NOMO-1 treated with dmso at 0.1 percent for 144 hours (cell line): Measurements from ENCODE around the gene TASOR.
"Not testable (repeated sequence)": the region's sequence is repeated elsewhere in the genome, so short reads cannot be mapped to it uniquely, and the experiment has no call there.

Experiments
- DNase-seq: peaks from one replicate; lab custom pipeline; 2025; ENCODE audit not compliant: unreplicated experiment; lab: John Stamatoyannopoulos, UW

The TASOR gene, protein sequence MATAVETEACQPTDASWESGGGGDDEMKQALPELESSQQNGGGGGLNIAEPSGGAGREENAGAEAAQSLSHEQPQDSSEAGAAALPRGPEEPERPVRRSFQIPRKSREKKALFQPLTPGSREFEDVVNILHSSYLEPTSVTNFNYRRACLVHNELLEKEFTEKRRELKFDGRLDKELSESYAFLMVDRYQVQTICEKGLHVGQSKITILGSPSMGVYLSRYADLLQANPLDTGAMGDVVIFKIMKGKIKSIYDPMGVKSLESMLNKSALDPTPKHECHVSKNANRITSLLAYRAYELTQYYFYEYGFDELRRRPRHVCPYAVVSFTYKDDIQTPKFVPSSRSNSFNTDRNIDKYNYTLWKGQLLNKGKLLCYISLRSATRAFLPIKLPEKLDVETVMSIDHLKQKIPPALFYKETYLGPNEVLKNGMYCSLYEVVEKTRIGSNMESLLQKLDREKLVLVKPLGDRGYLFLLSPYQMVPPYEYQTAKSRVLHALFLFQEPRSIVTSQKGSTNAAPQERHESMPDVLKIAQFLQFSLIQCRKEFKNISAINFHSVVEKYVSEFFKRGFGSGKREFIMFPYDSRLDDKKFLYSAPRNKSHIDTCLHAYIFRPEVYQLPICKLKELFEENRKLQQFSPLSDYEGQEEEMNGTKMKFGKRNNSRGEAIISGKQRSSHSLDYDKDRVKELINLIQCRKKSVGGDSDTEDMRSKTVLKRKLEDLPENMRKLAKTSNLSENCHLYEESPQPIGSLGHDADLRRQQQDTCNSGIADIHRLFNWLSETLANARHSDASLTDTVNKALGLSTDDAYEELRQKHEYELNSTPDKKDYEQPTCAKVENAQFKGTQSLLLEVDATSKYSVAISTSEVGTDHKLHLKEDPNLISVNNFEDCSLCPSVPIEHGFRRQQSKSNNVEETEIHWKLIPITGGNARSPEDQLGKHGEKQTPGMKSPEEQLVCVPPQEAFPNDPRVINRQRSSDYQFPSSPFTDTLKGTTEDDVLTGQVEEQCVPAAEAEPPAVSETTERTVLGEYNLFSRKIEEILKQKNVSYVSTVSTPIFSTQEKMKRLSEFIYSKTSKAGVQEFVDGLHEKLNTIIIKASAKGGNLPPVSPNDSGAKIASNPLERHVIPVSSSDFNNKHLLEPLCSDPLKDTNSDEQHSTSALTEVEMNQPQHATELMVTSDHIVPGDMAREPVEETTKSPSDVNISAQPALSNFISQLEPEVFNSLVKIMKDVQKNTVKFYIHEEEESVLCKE (N-terminal part only)

DNA sequence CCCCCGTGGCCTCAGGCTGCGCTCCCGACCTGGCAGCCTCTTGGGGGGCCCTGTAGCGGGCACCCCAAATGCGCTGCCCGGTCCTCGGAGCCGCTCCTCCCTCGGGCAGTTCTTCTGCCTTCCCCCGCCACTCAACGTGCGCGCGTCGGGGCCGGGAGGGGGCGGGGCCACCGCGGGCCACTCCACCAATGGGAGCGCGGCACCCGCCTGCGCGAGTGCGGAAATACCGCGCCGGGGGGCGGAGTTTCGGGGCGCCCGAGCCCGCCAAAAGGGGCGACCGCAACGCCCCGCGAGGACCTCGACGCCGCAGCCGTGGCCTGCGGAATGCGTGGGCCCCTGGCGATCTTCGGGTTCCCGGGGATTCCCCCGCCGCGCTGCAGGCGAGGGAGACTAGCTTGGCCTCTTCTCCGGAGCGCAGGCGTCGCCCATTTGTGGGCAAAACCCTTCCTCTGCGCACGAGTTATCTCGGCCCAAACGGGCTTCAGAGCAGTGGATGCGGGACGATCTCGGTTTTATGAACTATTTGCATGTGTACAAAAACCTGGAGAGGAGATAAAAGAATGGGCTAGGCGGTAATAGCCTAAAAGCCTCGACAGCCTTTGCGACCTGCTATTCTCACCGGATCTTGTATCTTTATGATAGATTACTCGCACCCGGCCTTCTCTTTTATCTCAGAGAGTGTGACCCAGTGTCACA, at the start of gene TASOR:
Gene TASOR (minus strand): TSS at position 144 of the 696 bp plus-strand sequence. CDS start 259 bp downstream, outside the sequence.
- peak; percentile 44 for DNase-seq

DNA sequence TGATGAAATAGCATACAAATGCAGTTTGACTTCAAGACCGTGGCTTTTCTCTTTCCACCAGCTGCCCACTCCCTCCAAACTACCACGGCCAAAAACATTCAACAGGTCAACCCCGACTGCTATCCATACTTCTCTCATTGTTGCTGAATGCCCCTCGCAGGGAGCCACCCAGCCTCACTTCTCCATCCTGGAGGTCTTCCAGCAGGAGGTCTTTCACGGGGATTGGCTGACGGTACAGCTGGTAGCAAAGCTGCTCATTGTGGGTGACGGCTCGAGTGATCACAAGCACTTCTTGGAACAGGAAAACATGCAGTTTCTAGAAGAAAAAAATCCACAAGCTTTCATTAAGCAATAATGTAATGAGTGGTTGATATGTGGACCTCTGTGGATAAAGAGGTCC, 49.0 kb upstream of the TASOR start:
- no peak for DNase-seq

DNA sequence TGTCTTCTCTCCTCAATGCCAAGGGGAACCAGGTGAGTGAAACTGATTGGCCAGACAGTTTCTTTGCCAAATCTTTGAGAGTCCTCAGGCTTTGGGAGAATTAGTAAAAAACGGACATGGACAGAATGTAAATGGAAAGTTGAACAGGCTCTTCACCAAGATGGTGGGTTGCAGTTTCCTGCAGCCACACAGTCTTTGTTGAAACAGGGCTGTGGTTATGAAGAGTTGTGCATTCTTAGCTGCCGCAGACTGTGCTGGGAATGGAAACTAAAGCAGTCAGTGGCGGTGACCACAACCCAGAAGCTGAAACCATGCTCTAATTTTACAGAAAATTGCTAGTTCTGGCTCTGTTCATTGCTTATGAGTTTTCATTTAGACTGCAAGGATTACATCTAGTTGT, 42.1 kb upstream of the TASOR start:
- DNase-seq, result no peak

DNA sequence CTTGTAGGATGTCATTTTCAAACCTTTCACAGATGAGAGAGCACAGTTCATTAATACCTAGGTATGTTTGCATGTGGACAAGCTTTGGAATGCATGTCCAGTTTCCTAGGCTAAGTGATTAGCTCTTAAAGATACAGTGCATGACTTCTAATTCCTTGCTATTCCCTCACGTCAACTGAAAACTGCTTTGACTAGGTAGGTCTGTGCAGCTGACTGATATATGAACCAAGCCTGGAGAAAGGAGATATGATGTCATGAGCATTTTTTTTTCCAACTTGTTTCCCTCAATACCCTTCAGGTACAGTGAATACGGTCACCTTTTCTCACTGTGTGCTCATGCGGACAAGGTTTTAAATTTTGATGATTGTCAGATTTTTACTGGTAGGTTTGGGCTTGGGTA, 41.6 kb upstream of the TASOR start:
- DNase-seq, result no peak

DNA sequence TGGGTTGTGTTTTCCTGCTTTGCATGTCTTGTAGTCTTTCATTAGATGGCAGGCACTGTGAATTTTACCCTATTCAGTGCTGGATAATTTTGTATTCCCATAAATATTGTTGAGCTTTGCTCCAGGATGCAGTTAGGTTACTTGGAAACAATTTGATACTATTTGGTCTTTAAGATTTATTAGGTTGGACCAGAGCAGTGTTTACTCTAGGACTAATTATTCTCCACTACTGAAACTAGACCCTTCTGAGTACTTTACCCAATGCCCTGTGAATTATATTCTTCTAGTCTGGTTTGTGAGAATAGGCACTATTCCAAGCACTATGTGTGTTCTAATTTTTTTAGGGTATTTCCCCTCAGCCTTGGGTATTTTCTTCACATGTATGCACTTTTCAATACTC, 37.8 kb upstream of the TASOR start:
- no peak for DNase-seq

DNA sequence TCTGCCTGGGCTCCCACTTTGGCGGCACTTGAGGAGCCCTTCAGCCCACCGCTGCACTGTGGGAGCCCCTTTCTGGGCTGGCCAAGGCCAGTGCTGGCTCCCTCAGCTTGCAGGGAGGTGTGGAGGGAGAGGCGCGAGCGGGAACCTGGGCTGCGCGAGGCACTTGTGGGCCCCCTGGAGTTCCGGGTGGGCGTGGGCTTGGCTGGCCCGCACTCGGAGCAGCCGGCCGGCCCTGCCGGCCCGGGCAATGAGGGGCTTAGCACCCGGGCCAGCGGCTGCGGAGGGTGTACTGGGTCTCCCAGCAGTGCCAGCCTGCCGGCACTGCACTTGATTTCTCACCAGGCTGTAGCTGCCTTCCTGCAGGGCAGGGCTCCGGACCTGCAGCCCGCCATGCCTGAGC, 35.7 kb upstream of the TASOR start:
- not testable (repeated sequence) for DNase-seq

DNA sequence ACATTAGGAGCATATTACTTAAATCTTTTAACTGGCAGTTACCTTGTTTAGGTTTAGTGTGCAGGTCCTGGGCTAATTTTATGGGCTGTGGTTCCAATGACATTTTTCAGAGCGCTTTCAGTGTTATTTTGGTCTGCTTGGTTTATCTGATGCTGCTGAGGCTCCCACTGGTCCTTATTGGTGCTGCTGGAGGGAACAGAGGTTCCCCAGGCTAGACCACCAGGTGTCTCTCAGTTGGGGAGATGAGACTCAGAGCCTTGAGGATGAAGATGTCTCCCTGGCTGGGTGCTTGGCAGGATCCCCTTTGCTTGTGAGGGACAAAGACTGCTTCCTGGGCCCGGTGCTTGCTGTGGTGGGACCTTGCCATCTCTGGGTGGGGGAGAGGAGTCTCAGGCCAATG, 28.3 kb upstream of the TASOR start:
- DNase-seq, result no peak

DNA sequence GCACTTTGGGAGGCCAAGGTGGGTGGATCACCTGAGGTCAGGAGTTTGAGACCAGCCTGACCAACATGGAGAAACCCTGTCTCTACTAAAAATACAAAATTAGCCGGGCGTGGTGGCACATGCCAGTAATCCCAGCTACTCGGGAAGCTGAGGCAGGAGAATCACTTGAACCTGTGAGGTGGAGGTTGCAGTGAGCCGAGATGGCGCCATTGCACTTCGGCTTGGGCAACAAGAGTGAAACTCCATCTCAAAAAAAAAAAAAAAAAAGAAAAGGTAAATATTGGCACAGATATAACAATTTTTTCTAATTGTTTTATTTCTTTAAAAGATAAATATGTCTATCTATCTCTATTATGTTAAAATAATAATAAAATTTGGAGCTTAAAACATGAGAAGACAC, 24.3 kb upstream of the TASOR start:
- DNase-seq, result not testable (repeated sequence)

DNA sequence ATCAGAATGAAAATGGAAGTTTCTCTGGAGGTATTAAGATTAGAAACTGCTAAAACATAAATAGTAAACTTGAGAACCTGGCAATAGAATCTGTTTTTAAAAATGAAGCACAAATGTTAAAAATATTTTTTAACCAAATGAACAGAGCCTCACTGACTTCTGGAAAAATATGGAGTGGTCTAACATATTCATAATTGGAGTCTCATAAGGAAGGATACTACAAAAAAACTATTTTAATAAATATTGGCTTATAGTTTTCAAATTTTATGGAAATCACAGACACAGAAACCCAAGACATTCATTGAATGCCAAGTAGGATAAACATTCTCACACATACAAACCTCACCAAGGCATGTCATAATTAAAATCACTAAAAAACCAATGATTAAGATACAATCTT, 23.6 kb upstream of the TASOR start:
- DNase-seq, result no peak

DNA sequence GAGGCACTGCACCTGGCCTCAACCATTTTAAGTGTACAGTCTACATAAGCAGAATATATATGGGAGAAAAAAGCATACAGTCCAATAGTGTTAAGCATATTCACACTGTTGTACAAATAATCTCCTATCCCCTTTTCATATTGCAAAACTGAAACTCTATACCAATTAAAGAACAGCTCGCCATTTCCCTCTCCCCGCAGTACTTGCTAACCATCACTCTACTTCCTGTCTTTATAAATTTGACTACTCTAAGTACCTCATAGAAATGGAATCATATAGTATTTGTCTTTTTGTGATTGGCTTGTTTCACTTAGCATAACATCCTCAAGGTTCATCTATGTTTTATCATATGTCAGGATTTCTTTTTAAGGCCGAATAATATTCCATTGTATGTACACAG, 21.6 kb upstream of the TASOR start:
- DNase-seq, result peak; percentile 32

DNA sequence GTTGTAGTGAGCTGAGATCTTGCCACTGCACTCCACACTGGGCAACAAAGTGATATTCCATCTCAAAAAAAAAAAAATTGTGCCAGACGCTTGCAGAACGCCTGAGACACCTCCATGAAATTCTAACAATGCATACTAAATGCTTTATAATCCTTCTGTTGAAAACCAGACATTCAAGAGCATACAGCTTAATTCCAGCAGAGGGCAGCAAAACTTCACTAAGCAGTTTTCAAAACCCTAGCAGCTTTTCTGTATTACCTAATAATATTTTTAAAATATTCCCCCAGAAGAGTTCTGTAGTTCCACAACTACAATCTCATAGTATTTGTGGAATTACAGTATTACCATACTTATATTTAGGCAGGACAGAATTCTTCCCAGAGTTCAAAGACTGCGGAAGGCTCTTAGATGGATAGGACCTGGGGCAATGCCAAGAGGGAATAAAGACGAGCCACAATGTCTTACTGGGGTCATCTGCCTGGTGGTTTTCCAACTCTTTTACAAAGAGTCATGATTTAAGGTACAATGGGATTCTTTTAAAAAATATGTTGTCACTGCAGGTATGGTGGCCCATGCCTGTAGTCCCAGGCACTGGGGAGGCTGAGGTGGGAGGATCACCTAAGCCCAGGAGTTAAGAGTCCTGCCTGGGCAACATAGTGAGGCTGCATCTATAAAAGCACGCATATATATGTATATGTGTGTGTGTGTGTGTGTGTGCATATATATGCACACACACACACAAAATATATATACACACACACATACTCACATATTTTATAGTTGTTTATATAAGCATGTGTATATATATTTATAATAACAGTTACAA, 19.6 kb upstream of the TASOR start:
- peak; percentile 5 for DNase-seq

DNA sequence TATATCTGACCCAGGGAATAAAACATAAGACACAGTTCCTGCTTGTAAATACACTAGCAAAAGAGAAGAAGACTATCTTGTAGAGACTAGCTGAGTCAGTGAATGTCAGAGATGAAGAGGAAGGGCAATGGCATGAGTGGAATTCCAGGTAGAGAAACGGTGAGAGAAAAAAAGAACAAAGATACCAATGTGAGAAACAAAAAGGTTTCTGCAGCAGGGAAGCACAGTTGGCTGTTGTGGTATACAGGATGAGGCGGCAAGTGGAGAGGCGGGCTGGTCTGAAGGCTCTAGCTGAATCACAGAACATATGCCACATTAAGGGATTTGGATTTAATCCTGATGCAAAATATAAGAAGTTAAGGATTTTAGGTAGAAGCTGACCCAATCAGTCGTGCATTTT, 17.1 kb upstream of the TASOR start:
- no peak for DNase-seq

DNA sequence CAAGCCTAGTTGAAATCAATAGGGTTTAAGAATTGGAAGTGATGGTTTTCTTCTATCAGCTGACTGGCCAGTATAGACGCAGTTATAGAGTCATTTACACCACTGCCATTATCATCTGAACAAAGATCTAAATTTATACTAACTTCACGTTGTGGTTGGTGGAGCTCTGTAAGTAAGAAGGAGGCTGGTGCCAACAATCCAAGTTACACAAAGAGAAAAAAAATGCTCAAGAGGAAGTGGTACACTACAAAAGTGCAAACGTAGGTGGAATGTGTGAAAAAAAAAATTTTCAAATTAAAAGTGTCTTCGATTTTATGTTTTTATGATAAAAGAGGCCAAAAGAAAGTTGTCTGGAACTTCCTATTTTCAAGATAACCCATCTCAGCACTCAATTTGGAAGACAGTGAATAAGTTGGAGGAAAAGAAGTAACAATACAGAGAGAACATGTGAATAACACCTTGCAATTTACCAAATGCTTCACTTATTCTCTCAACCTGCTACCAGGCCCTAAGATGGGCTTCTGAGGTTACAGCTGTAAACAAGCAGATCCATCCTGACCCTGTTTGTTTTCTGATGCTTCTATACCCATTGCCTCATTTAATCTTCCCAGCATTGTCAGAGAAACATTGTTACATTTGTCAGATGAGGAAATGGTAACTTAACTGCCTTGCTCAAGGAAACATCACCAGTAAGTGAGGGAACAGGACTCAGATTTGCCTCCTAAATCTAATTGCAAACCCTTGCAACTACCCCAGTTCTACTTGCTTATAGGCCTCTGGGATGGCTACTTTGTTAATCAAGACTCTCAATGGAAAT, 12.0 kb upstream of the TASOR start:
- DNase-seq, result no peak

DNA sequence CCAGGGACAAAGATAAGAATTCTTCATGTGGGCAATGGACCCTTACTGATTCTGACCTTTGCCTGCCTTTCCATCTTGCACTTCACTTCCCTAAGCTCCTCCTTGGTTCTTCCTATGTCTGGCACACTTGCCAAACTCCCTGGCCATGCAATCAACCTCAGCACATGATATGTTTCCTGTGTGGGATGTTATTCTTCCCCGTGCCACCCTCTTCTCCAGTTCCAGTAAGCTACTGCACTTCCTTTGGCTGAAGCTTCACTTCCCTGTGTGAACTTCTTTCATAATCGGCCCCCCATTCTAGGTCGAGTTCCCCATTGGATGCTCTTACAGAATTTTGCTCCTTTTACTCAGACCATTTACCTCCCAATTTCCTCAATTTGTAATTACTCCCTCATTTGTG, 10.7 kb upstream of the TASOR start:
- DNase-seq, result peak; percentile 82

DNA sequence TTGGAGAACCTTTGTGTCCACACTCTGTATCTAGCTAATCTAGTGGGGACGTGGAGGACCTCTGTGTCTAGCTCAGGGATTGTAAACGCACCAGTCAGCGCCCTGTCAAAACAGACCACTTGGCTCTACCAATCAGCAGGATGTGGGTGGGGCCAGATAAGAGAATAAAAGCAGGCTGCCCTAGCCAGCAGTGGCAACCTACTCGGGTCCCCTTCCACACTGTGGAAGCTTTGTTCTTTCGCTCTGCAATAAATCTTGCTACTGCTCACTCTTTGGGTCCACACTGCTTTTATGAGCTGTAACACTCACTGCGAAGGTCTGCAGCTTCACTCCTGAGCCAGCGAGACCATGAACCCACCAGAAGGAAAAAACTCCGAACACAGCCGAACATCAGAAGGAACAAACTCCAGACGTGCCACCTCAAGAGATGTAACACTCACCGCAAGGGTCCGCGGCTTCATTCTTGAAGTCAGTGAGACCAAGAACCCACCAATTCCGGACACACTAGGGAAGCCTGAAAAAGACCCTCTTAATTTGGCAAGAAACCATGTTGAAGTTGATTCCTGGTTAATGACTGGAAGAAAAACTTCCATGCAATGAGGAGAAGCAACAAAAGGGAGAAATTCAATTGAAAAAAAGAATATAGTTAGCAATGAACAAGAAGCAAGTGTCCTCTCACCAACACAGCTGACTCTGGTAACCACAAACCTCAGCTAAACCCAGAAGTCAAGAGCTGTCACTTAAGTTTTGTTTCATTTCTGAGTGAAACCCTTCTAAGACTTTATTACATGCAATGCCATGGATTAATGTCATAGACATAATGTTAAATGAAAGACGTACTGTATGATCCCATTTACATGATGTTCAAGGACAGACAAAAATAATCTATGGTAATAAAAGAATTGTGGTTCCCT, 9.7 kb upstream of the TASOR start:
- not testable (repeated sequence) for DNase-seq

DNA sequence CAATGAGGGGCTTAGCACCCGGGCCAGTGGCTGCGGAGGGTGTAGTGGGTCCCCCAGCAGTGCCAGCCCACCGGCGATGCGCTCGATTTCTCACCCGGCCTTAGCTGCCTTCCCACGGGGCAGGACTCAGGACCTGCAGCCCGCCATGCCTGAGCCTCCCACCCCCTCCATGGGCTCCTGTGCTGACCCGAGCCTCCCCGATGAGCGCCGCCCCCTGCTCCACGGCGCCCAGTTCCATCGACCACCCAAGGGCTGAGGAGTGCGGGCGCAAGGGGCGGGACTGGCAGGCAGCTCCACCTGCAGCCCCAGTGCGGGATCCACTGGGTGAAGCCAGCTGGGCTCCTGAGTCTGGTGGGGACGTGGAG, 8.9 kb upstream of the TASOR start:
- not testable (repeated sequence) for DNase-seq

DNA sequence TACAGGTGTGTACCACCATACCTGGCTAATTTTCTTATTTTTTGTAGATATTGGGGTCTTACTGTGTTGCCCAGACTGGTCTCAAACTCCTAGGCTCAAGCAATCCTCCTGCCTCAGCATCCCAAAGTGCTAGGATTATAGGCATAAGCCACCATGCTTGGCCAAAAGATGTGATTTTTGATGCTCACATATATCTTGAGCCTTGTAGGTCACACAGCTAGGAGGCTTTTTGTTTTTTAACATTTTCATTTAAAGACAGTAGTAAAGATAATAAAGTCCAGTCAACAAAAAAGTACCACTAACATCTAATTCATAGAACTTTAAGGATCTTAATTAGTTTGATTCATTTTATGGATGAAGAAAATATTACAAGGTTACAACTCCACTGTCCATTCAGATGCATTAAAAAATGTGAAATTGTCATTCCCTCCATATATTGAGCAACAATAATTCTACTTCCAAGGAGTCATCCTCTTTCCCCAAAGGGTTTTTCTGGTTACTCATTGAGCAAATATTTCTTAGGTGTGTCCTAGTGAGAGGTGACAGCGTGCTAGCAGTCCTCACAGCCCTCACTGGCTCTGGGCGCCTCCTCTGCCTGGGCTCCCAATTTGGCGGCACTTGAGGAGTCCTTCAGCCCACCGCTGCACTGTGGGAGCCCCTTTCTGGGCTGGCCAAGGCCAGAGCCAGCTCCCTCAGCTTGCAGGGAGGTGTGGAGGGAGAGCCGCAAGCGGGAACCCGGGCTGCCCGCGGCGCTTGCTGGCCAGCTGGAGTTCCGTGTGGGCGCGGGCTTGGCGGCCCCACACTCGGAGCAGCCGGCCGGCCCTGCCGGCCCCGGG, 8.3 kb upstream of the TASOR start:
- no peak for DNase-seq
